Endothelial cell of umbilical vein (primary cell): ENCODE results near the gene L2HGDH. TPM values are rescaled to one million over a fixed set of nuclear protein-coding genes. Genes with fewer than 3 reads are reported as not detected.
A peak's percentile ranks its signal among the peaks of the same experiment; 100 is the strongest.

Experiments
- BruUV-seq: library from RNA; stranded (reverse); fragments of 400-500 nt; replicated peaks from 2 replicates; lab custom pipeline; 2021; lab: Mats Ljungman, UMichigan
- CTCF ChIA-PET: fragments of 300-600, 350-600 bp; sonication (Branson Sonifier 250); formaldehyde crosslinking; loops from one replicate; lab custom pipeline; 2021; ENCODE audit warnings: antibody characterized with exemption, inconsistent platforms; lab: Charles Lee
- POLR2A ChIA-PET: fragments of 300-600, 350-600 bp; sonication (Branson Sonifier 250); formaldehyde crosslinking; loops from one replicate; lab custom pipeline; 2021; ENCODE audit warnings: antibody characterized with exemption, inconsistent platforms; lab: Charles Lee
- DNase-seq: peaks from one replicate; pipeline ENCODE4 v3.0.0-alpha.2; 2011; ENCODE audit warnings: low read depth, low spot score
- FAIRE-seq: peaks from 2 replicates; lab custom pipeline; 2011; peaks lifted over from hg19 to GRCh38; lab: Jason Lieb, UNC
- H2AFZ ChIP-seq: 2 replicates; pipeline ENCODE4 v1.6.0; 2012; ENCODE audit warnings: low read depth, low read length, control low read depth, inconsistent platforms
- H3K27ac ChIP-seq: 2 replicates; pipeline ENCODE4 v1.5.1; 2011; ENCODE audit warnings: low read depth, mild to moderate bottlenecking, control low read depth, low read length, moderate library complexity; ENCODE audit not compliant: insufficient read depth
- H3K27me3 ChIP-seq, 2 experiments: 2 replicates each; pipeline versions ENCODE4 v1.6.0 to v1.6.1; 2011; ENCODE audit warnings: low read length in 2 of 2, mixed read lengths in 1 of 2; ENCODE audit not compliant: control insufficient read depth in 2 of 2, insufficient read depth in 2 of 2
- H3K36me3 ChIP-seq, 2 experiments: 2 replicates in 1 of 2; 3 replicates in 1 of 2; pipeline ENCODE4 v1.5.1; 2011; ENCODE audit warnings: low read length in 2 of 2, mild to moderate bottlenecking in 1 of 2, moderate library complexity in 1 of 2; ENCODE audit not compliant: control insufficient read depth in 2 of 2, insufficient read depth in 2 of 2; ENCODE audit errors: extremely low read depth in 1 of 2
- H3K4me1 ChIP-seq: 3 replicates; pipeline ENCODE4 v1.5.1; 2011; ENCODE audit warnings: mild to moderate bottlenecking, low read length; ENCODE audit not compliant: control insufficient read depth, insufficient read depth; ENCODE audit errors: extremely low read depth
- H3K4me2 ChIP-seq: 2 replicates; pipeline ENCODE4 v1.6.1; 2011; ENCODE audit warnings: low read length, control low read depth, mixed read lengths; ENCODE audit not compliant: insufficient read depth
- H3K4me3 ChIP-seq, 3 experiments: fragments of 200-600 bp in 1 of 3; sonication (generic), shearing (Covaris generic) in 1 of 3; replicated peaks in 1 of 3; 2 replicates each; pipeline ENCODE4 v1.5.1; 2011 to 2016; ENCODE audit warnings: control low read depth in 3 of 3, low read length in 3 of 3, mild to moderate bottlenecking in 2 of 3, inconsistent platforms in 1 of 3, low read depth in 1 of 3, moderate library complexity in 1 of 3; ENCODE audit not compliant: insufficient read depth in 1 of 3
- H3K79me2 ChIP-seq: 2 replicates; pipeline ENCODE4 v1.6.0; 2012; ENCODE audit warnings: low read length, inconsistent platforms; ENCODE audit not compliant: control insufficient read depth, insufficient read depth
- H3K9ac ChIP-seq: replicated peaks from 2 replicates; pipeline ENCODE3; 2011; ENCODE audit warnings: low read length, control low read depth; ENCODE audit not compliant: insufficient read depth; ENCODE audit errors: extremely low read depth
- H3K9me1 ChIP-seq: replicated peaks from 3 replicates; pipeline ENCODE4 v1.6.0; 2011; ENCODE audit warnings: mild to moderate bottlenecking, low read length; ENCODE audit not compliant: control insufficient read depth, insufficient read depth; ENCODE audit errors: extremely low read depth
- H3K9me3 ChIP-seq: replicated peaks from 2 replicates; pipeline ENCODE4 v1.5.1; 2012; ENCODE audit warnings: low read length, inconsistent platforms; ENCODE audit not compliant: control insufficient read depth, insufficient read depth
- H4K20me1 ChIP-seq: replicated peaks from 2 replicates; pipeline ENCODE3; 2011; ENCODE audit warnings: mild to moderate bottlenecking, low read length; ENCODE audit not compliant: control insufficient read depth, insufficient read depth; ENCODE audit errors: extremely low read depth
- FOS ChIP-seq: IDR thresholded peaks from 2 replicates; pipeline ENCODE4 v1.6.1; 2011; ENCODE audit warnings: mild to moderate bottlenecking, low read length, moderate library complexity, borderline replicate concordance; ENCODE audit not compliant: insufficient read depth
- GATA2 ChIP-seq: IDR thresholded peaks from 2 replicates; pipeline ENCODE4 v1.7.0; 2011; ENCODE audit warnings: low read depth, mild to moderate bottlenecking, moderate library complexity, mixed read lengths, low read length; ENCODE audit not compliant: insufficient read length, insufficient read depth
- JUN ChIP-seq: IDR thresholded peaks from 2 replicates; pipeline ENCODE4 v1.6.1; 2011; ENCODE audit warnings: borderline replicate concordance, low read depth; ENCODE audit not compliant: insufficient read length, insufficient read depth
- POLR2A ChIP-seq: IDR thresholded peaks from 2 replicates; pipeline ENCODE4 v1.6.1; 2012; ENCODE audit warnings: low read depth, mild to moderate bottlenecking, control low read depth, low read length
- dilution Hi-C: fragments of 300-500 bp; cut with MboI; formaldehyde crosslinking; loops from one replicate; pipeline ENCODE4 v1.15.0; 2019; ENCODE audit warnings: low sequenced_read_pairs; ENCODE audit not compliant: extremely low pct_ligation_motif_present
- intact Hi-C: fragments of 100-400 bp; cut with micrococcal nuclease; formaldehyde crosslinking; loops from one replicate; pipeline ENCODE4 v1.10.0; 2022
- polyA plus RNA-seq, 4 experiments: library from polyadenylated mRNA; depleted of rRNA in 3 of 4; stranded (reverse) in 3 of 4; unstranded in 1 of 4; fragments of >200 nt; gene quantifications; 2 replicates each; pipeline versions ENCODE4 v1.2.1 to v1.2.3, GENCODE V29; 2011 to 2012; ENCODE audit warnings: missing spikeins in 1 of 4
- total RNA-seq: library from RNA; stranded (reverse); gene quantifications from 2 replicates; pipeline ENCODE4 v1.2.3, GENCODE V29; 2021
- TF ChIP-seq, protein P1 (sequence below), 2 donors: IDR thresholded peaks; 1 replicate in 1 of 2; 2 replicates in 1 of 2; pipeline ENCODE4 v1.5.1; 2011; ENCODE audit warnings: low read length in 2 of 2, mild to moderate bottlenecking in 2 of 2, moderate library complexity in 2 of 2, control low read depth in 1 of 2, inconsistent platforms in 1 of 2, low read depth in 1 of 2; ENCODE audit not compliant: insufficient read depth in 1 of 2; ENCODE audit errors: extremely low read depth in 1 of 2

The L2HGDH gene
- total and polyA plus RNA-seq, 2 donors (not counting 3 experiments of a cell fraction or from before 2014, with no cell fraction given), result 2.5 to 5.3 TPM

DNA sequence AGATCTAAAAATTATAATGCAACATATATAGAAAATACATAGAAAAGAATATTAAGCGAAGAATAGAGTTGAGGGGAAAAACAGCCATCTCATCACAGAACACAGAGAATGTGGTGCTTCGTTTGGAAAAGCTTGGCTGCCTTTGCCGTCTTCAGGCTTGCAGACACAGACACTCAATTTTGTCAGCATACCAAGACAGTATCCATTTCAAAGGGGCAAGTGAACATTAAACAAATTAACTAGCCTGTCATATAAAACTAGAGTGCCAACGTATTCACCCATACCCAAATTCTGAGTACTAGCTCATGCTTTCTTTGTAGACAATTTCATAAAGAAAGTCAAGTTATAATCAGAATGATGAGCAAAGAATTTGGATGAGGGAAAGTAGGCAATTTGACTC lies 40.6 kb upstream of the L2HGDH start:
- intact Hi-C loops (no loop called here), dilution Hi-C loops (no loop called here)
- Histone ChIP-seq H3K36me3 (no peaks in the 10 kb centered on the region), H3K27me3 (no peaks in the 10 kb centered on the region), H4K20me1 (no peaks in the 10 kb centered on the region), H3K9ac (no peak overlapping the region), H3K4me2 (no peak overlapping the region), H3K9me3 (no peaks in the 10 kb centered on the region), H3K9me1 (no peaks in the 10 kb centered on the region), H2AFZ (no peak overlapping the region), H3K79me2 (no peaks in the 10 kb centered on the region), H3K4me3 (no peak overlapping the region), H3K4me1 (peaks cover 24% of the 10 kb centered on the region), H3K27ac (no peak overlapping the region)
- no peak for FAIRE-seq
- TF ChIP-seq FOS, result no peak
- TF ChIP-seq, protein P1, sequence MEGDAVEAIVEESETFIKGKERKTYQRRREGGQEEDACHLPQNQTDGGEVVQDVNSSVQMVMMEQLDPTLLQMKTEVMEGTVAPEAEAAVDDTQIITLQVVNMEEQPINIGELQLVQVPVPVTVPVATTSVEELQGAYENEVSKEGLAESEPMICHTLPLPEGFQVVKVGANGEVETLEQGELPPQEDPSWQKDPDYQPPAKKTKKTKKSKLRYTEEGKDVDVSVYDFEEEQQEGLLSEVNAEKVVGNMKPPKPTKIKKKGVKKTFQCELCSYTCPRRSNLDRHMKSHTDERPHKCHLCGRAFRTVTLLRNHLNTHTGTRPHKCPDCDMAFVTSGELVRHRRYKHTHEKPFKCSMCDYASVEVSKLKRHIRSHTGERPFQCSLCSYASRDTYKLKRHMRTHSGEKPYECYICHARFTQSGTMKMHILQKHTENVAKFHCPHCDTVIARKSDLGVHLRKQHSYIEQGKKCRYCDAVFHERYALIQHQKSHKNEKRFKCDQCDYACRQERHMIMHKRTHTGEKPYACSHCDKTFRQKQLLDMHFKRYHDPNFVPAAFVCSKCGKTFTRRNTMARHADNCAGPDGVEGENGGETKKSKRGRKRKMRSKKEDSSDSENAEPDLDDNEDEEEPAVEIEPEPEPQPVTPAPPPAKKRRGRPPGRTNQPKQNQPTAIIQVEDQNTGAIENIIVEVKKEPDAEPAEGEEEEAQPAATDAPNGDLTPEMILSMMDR (IDR thresholded peaks at IDR 0.05; ENCODE audit: extremely low read depth in 1 of 2, insufficient read depth in 1 of 2, low read depth in 1 of 2, low read length in 2 of 2), result no peak
- no peak for TF ChIP-seq JUN
- no peak for TF ChIP-seq POLR2A
- no TSS peak for BruUV-seq
- CTCF ChIA-PET, result interaction anchor here (2.0 kb wide), 1 partner anchor 11 kb away, joined by 6 read pairs; no protein-coding TSS in a partner anchor
- DNase-seq, result no peak
- POLR2A ChIA-PET, result no interaction called here

DNA sequence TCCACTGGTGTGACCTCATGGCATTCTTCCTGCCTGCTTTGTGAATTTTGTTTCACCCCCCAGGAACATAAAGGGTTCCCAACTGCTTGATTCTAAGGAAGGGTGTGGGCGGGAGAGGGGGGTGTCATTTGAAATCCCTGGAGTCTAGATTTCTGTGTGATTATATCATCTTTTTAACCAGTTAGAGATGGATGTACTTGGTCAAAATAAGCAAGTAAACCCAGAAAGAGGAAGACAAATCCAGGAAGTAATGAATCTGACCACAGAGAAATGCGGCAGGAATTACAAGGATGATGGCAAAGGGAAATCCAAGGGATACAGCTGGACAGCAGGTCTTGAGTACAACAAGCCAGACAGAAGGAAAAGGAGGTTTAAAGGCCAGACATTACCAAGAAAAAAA lies 38.9 kb upstream of the L2HGDH start:
- H3K9me3 ChIP-seq, result no peaks in the 10 kb centered on the region
- H2AFZ ChIP-seq, result no peak overlapping the region
- H3K4me3 ChIP-seq, result no peak overlapping the region
- peak overlapping the region; percentile 24 for H3K27ac ChIP-seq
- no peaks in the 10 kb centered on the region for H3K27me3 ChIP-seq
- H3K36me3 ChIP-seq, result no peaks in the 10 kb centered on the region
- intact Hi-C loops (no loop called here), dilution Hi-C loops (no loop called here)
- no peaks in the 10 kb centered on the region for H3K9me1 ChIP-seq
- FAIRE-seq (no peak), DNase-seq (peak; percentile 59)
- CTCF ChIA-PET, result interaction anchor here (0.7 to 2.0 kb wide), 6 partner anchors 11 to 46 kb away, joined by 3 to 6 read pairs (median 4); partner anchors contain the start of gene CDKL1
- TF ChIP-seq FOS (no peak), GATA2 (no peak)
- POLR2A ChIA-PET, result no interaction called here
- H3K79me2 ChIP-seq, result no peaks in the 10 kb centered on the region
- H3K4me2 ChIP-seq, result no peak overlapping the region
- H4K20me1 ChIP-seq, result no peaks in the 10 kb centered on the region
- peaks cover 33% of the 10 kb centered on the region for H3K4me1 ChIP-seq
- H3K9ac ChIP-seq, result no peak overlapping the region
- BruUV-seq, result no TSS peak
